B cell (primary cell): ENCODE measurements around the gene RFC1.

ENCODE experiments used
- EZH2 ChIP-seq: IDR thresholded peaks from 2 replicates; pipeline ENCODE4 v1.6.1; 2012; ENCODE audit warnings: borderline replicate concordance, low read depth, mild to moderate bottlenecking, moderate library complexity, low read length; ENCODE audit not compliant: insufficient read depth, poor library complexity, severe bottlenecking
- TF ChIP-seq, protein P1 (sequence below): fragments of 200-600 bp; IDR thresholded peaks from one replicate; pipeline ENCODE4 v1.8.0; 2022; ENCODE audit warnings: antibody characterized with exemption, mild to moderate bottlenecking

- TF ChIP-seq, protein P1, sequence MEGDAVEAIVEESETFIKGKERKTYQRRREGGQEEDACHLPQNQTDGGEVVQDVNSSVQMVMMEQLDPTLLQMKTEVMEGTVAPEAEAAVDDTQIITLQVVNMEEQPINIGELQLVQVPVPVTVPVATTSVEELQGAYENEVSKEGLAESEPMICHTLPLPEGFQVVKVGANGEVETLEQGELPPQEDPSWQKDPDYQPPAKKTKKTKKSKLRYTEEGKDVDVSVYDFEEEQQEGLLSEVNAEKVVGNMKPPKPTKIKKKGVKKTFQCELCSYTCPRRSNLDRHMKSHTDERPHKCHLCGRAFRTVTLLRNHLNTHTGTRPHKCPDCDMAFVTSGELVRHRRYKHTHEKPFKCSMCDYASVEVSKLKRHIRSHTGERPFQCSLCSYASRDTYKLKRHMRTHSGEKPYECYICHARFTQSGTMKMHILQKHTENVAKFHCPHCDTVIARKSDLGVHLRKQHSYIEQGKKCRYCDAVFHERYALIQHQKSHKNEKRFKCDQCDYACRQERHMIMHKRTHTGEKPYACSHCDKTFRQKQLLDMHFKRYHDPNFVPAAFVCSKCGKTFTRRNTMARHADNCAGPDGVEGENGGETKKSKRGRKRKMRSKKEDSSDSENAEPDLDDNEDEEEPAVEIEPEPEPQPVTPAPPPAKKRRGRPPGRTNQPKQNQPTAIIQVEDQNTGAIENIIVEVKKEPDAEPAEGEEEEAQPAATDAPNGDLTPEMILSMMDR, result no peak
- no peak for TF ChIP-seq EZH2
Measured at GRCh38 chr4:39353478-39354253, 12.5 kb downstream of the RFC1 start.
